ENCODE results near the gene HTR2C. TPM values are rescaled to one million over a fixed set of nuclear protein-coding genes. Genes with fewer than 3 reads are reported as not detected.

Gene HTR2C
- total and polyA plus RNA-seq, 2 experiments from 2014 or later, result 2.0 to 2.4 TPM

DNA sequence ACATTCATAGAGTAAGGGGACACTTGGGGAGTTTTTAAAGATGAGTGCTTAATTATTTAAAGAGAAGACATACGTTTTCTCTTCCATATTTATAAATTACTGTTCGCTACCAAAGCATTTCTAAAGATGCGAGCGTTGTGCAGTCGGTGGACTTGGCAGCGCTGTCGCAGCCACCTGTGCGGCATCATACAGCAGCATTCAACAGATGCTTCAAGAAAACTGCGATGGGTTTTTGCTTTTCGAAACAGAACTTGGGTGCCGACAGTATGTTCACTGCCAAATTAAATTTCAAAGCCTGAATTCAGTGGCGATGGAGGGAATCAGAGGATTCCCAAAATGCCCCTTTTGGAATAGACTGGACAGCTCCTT lies 1.6 kb upstream of the HTR2C start:
- no peaks in the 10 kb centered on the region for H3K36me3 Mint-ChIP-seq (ENCODE audit: low read depth)
- TF ChIP-seq, protein P1, sequence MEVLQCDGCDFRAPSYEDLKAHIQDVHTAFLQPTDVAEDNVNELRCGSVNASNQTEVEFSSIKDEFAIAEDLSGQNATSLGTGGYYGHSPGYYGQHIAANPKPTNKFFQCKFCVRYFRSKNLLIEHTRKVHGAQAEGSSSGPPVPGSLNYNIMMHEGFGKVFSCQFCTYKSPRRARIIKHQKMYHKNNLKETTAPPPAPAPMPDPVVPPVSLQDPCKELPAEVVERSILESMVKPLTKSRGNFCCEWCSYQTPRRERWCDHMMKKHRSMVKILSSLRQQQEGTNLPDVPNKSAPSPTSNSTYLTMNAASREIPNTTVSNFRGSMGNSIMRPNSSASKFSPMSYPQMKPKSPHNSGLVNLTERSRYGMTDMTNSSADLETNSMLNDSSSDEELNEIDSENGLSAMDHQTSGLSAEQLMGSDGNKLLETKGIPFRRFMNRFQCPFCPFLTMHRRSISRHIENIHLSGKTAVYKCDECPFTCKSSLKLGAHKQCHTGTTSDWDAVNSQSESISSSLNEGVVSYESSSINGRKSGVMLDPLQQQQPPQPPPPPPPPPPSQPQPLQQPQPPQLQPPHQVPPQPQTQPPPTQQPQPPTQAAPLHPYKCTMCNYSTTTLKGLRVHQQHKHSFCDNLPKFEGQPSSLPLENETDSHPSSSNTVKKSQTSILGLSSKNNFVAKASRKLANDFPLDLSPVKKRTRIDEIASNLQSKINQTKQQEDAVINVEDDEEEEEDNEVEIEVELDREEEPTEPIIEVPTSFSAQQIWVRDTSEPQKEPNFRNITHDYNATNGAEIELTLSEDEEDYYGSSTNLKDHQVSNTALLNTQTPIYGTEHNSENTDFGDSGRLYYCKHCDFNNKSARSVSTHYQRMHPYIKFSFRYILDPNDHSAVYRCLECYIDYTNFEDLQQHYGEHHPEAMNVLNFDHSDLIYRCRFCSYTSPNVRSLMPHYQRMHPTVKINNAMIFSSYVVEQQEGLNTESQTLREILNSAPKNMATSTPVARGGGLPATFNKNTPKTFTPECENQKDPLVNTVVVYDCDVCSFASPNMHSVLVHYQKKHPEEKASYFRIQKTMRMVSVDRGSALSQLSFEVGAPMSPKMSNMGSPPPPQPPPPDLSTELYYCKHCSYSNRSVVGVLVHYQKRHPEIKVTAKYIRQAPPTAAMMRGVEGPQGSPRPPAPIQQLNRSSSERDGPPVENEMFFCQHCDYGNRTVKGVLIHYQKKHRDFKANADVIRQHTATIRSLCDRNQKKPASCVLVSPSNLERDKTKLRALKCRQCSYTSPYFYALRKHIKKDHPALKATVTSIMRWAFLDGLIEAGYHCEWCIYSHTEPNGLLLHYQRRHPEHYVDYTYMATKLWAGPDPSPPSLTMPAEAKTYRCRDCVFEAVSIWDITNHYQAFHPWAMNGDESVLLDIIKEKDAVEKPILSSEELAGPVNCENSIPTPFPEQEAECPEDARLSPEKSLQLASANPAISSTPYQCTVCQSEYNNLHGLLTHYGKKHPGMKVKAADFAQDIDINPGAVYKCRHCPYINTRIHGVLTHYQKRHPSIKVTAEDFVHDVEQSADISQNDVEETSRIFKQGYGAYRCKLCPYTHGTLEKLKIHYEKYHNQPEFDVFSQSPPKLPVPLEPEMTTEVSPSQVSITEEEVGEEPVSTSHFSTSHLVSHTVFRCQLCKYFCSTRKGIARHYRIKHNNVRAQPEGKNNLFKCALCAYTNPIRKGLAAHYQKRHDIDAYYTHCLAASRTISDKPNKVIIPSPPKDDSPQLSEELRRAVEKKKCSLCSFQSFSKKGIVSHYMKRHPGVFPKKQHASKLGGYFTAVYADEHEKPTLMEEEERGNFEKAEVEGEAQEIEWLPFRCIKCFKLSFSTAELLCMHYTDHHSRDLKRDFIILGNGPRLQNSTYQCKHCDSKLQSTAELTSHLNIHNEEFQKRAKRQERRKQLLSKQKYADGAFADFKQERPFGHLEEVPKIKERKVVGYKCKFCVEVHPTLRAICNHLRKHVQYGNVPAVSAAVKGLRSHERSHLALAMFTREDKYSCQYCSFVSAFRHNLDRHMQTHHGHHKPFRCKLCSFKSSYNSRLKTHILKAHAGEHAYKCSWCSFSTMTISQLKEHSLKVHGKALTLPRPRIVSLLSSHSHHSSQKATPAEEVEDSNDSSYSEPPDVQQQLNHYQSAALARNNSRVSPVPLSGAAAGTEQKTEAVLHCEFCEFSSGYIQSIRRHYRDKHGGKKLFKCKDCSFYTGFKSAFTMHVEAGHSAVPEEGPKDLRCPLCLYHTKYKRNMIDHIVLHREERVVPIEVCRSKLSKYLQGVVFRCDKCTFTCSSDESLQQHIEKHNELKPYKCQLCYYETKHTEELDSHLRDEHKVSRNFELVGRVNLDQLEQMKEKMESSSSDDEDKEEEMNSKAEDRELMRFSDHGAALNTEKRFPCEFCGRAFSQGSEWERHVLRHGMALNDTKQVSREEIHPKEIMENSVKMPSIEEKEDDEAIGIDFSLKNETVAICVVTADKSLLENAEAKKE (CRISPR knock-in tag; IDR thresholded peaks at IDR 0.05), result no peak
- TF ChIP-seq STAT1 (IDR thresholded peaks at IDR 0.05; ENCODE audit: unreplicated experiment) (no peak), JUNB (IDR thresholded peaks at IDR 0.05; ENCODE audit: unreplicated experiment) (no peak), CREB1 (CRISPR knock-in tag; IDR thresholded peaks at IDR 0.05; ENCODE audit: low read depth) (no peak), EZH2phosphoT487 (IDR thresholded peaks at IDR 0.05; ENCODE audit: unreplicated experiment) (no peak), POLR2AphosphoS5 (IDR thresholded peaks at IDR 0.05; ENCODE audit: low read depth) (no peak), REST (IDR thresholded peaks at IDR 0.05; ENCODE audit: unreplicated experiment) (no peak), NANOG (IDR thresholded peaks at IDR 0.05; ENCODE audit: borderline replicate concordance) (no peak), ZNF114 (CRISPR knock-in tag; IDR thresholded peaks at IDR 0.05) (no peak), EZH2 (IDR thresholded peaks at IDR 0.05; ENCODE audit: low read depth, unreplicated experiment) (no peak), ETS1 (IDR thresholded peaks at IDR 0.05) (no peak), CTCF (conservative IDR thresholded peaks at IDR 0.05; ENCODE audit: low read depth in 2 of 2) (no peak), ZNF331 (CRISPR knock-in tag; IDR thresholded peaks at IDR 0.05; ENCODE audit: low read depth) (no peak)
- Histone ChIP-seq H3K9me2 (ENCODE audit: insufficient read depth) (no peaks in the 10 kb centered on the region), H4K20me1 (replicated peaks; ENCODE audit: insufficient read depth) (no peaks in the 10 kb centered on the region), H3F3A (replicated peaks; ENCODE audit: low read depth) (0 out of 2 replicates have a peak, but pooled peaks cover 4% of the 10 kb centered on the region), H3K4me1 (ENCODE audit: insufficient read depth) (peaks cover 28% of the 10 kb centered on the region), H3K36me3 (ENCODE audit: insufficient read depth) (no peaks in the 10 kb centered on the region), H3K27me3 (ENCODE audit: insufficient read depth) (peaks cover 59% of the 10 kb centered on the region), H3K4me3 (peak overlapping the region; percentile 60), H2AFZ (no peak overlapping the region), H3K79me2 (replicated peaks; ENCODE audit: insufficient read depth) (no peaks in the 10 kb centered on the region), H3K27ac (ENCODE audit: low read depth) (no peak overlapping the region), H3K4me2 (peak overlapping the region; percentile 80)
- peaks cover 31% of the 10 kb centered on the region; the same call in 2 of the 3 replicates for H3K4me1 Mint-ChIP-seq
- no peak for DNase-seq (ENCODE audit: low spot score)
- H3K4me3 Mint-ChIP-seq, result peak overlapping the region; percentile 79
- no peak overlapping the region for H3K27ac Mint-ChIP-seq
- H3K27me3 Mint-ChIP-seq (ENCODE audit: insufficient read depth, low read depth, poor library complexity), result peaks cover 51% of the 10 kb centered on the region
- no peak for ATAC-seq
- no peaks in the 10 kb centered on the region; the same call in 2 of the 3 replicates for H3K9me3 Mint-ChIP-seq
